ENCODE measurements around the gene SNAPIN. TPM values are rescaled to one million over a fixed set of nuclear protein-coding genes. Genes with fewer than 3 reads are reported as not detected.

The SNAPIN gene
- total RNA-seq, 4 donors from 2014 or later, result 64.0 to 127 (median 90.0) TPM

GRCh38 chr1:153610811-153611301 lies 47.6 kb upstream of the SNAPIN start:
- Histone ChIP-seq H3K4me3 (no peak overlapping the region), H3K9me3 (no peaks in the 10 kb centered on the region), H3K27ac (peak overlapping the region; percentile 82 to 88 (median 84)), H3K4me1 (peaks cover 21 to 25% of the 10 kb centered on the region in 2 donors), H3K36me3 (peaks cover 0 to 14% of the 10 kb centered on the region in 2 donors), H3K27me3 (no peaks in the 10 kb centered on the region)
- DNase-seq (no peak), ATAC-seq (no peak)
- no peak for TF ChIP-seq POLR2A (IDR thresholded peaks at IDR 0.05)
- TF ChIP-seq, protein P1, sequence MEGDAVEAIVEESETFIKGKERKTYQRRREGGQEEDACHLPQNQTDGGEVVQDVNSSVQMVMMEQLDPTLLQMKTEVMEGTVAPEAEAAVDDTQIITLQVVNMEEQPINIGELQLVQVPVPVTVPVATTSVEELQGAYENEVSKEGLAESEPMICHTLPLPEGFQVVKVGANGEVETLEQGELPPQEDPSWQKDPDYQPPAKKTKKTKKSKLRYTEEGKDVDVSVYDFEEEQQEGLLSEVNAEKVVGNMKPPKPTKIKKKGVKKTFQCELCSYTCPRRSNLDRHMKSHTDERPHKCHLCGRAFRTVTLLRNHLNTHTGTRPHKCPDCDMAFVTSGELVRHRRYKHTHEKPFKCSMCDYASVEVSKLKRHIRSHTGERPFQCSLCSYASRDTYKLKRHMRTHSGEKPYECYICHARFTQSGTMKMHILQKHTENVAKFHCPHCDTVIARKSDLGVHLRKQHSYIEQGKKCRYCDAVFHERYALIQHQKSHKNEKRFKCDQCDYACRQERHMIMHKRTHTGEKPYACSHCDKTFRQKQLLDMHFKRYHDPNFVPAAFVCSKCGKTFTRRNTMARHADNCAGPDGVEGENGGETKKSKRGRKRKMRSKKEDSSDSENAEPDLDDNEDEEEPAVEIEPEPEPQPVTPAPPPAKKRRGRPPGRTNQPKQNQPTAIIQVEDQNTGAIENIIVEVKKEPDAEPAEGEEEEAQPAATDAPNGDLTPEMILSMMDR (IDR thresholded peaks at IDR 0.05 in 4 of 5, conservative IDR thresholded peaks at IDR 0.05 in 1 of 5), result no peak
- intact Hi-C loops (cut with DNase I; ENCODE audit: low total_unique reads), result loop anchor here (5.0 kb wide), 1 partner anchor 786 kb away; no protein-coding TSS in a partner anchor
- in situ Hi-C loops (cut with MboI; ENCODE audit: low sequenced_read_pairs in 4 of 4), result no loop called here

DNA sequence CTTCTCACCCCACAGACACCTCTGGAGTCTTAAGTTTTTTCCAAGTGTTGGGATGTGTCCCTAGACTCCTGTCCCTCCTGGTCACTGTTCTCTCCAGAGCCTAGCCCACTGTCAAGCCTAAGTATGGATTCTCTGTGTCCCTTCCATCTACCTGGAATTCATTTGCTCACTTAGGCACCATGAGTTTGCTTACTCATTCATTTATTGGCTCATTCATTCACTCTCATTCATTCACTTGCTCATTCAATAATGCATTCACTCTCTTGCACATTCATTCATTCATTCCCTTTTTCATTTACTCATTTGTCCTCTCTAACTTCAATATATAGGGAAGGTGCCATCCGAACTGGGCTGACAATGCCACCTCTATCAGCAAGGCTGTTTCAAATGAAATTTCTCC lies 47.1 kb upstream of the SNAPIN start:
- no peaks in the 10 kb centered on the region for H3K9me3 ChIP-seq
- in situ Hi-C loops (cut with MboI; ENCODE audit: low sequenced_read_pairs in 4 of 4) (no loop called here), intact Hi-C loops (cut with DNase I; ENCODE audit: low total_unique reads) (loop anchor here (5.0 kb wide), 1 partner anchor 786 kb away; no protein-coding TSS in a partner anchor)
- H3K4me1 ChIP-seq, result peaks cover 21 to 25% of the 10 kb centered on the region in 2 donors
- ATAC-seq, result no peak
- H3K27me3 ChIP-seq, result no peaks in the 10 kb centered on the region
- H3K36me3 ChIP-seq, result peaks cover 0 to 14% of the 10 kb centered on the region in 2 donors
- TF ChIP-seq POLR2A (IDR thresholded peaks at IDR 0.05), result no peak
- TF ChIP-seq, protein P1 (IDR thresholded peaks at IDR 0.05 in 4 of 5, conservative IDR thresholded peaks at IDR 0.05 in 1 of 5), result no peak
- peak overlapping the region; percentile 82 to 88 (median 84) for H3K27ac ChIP-seq
- DNase-seq, result no peak
- H3K4me3 ChIP-seq, result peak overlapping the region in 1 of 4 donors; percentile 65

DNA sequence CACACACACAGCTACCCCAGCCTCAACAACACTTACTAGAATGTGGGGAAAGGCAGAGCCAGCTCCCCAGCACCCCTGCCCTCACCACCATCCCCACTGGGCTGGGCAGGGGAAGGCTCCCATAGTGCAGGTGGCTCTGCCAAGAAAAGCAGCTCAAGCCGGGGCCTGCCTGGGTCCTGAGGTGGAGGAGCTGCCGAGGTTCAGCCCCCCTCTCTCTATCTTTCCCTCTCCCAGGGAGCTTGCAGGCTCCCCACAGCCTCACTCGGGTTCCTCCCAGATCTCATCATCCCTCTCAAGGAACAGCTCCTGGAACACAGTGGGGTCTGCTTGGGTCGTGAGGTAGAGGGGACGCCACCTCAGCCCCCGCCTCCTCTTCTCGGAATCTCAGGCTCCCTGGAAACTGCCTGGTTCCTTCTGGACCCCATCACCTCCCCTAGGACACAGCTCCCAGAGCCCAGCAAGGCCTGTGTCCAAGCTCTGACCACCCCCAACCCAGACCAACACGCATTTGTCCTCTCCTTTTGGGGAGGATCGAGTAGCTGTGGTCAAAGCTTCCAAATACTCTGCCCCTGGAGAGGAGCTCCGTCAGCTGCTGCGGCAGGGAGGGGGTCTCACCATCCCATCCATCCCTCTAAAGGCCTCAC lies 46.3 kb upstream of the SNAPIN start:
- TF ChIP-seq, protein P1 (IDR thresholded peaks at IDR 0.05 in 4 of 5, conservative IDR thresholded peaks at IDR 0.05 in 1 of 5), result no peak
- no peak for TF ChIP-seq POLR2A (IDR thresholded peaks at IDR 0.05)
- in situ Hi-C loops (cut with MboI; ENCODE audit: low sequenced_read_pairs in 4 of 4), result no loop called here
- peaks cover 0 to 5% of the 10 kb centered on the region in 2 donors for H3K36me3 ChIP-seq
- intact Hi-C loops (cut with DNase I; ENCODE audit: low total_unique reads), result loop anchor here (5.0 kb wide), 1 partner anchor 785 kb away; no protein-coding TSS in a partner anchor
- DNase-seq (peak in 1 of 2 donors; percentile 15), ATAC-seq (peak; percentile 1 to 7)
- peak overlapping the region; percentile 82 to 88 (median 84) for H3K27ac ChIP-seq
- H3K27me3 ChIP-seq, result no peaks in the 10 kb centered on the region
- no peaks in the 10 kb centered on the region for H3K9me3 ChIP-seq
- peak overlapping the region; percentile 56 to 66 (median 62) for H3K4me3 ChIP-seq
- H3K4me1 ChIP-seq, result peaks cover 22 to 25% of the 10 kb centered on the region in 2 donors

GRCh38 chr1:153612755-153613331 lies 45.7 kb upstream of the SNAPIN start, which contains the start of gene S100A16:
Gene S100A16 (minus strand): TSS chr1:153613137. CDS start chr1:153608151, 4,986 bp downstream.
- Histone ChIP-seq H3K4me3 (peak within 1 kb of the TSS; percentile 56 to 66 (median 62)), H3K9me3 (no peaks in the 10 kb centered on the region), H3K4me1 (peaks cover 25 to 28% of the 10 kb centered on the region in 2 donors), H3K27me3 (no peaks in the 10 kb centered on the region), H3K27ac (peak within 1 kb of the TSS; percentile 82 to 88 (median 84)), H3K36me3 (no peaks in the 10 kb centered on the region)
- ATAC-seq (peak; percentile 52 to 55), DNase-seq (peak in 1 of 2 donors; percentile 74)
- peak; percentile 18 to 35 for TF ChIP-seq POLR2A (IDR thresholded peaks at IDR 0.05)
- TF ChIP-seq, protein P1 (IDR thresholded peaks at IDR 0.05 in 4 of 5, conservative IDR thresholded peaks at IDR 0.05 in 1 of 5), result no peak
- intact Hi-C loops (cut with DNase I; ENCODE audit: low total_unique reads) (loop anchor here (5.0 kb wide), 1 partner anchor 784 kb away; no protein-coding TSS in a partner anchor), in situ Hi-C loops (cut with MboI; ENCODE audit: low sequenced_read_pairs in 4 of 4) (no loop called here)

All from gastrocnemius medialis (tissue), 4 donors.